Measurements from ENCODE around the gene SLC25A5. TPM values are rescaled to one million over a fixed set of nuclear protein-coding genes. Genes with fewer than 3 reads are reported as not detected.
"Not testable (repeated sequence)": the region's sequence is repeated elsewhere in the genome, so short reads cannot be mapped to it uniquely, and the experiment has no call there.

Gene SLC25A5
- total RNA-seq, 4 donors from 2014 or later: 226 to 449 (median 361) TPM

DNA sequence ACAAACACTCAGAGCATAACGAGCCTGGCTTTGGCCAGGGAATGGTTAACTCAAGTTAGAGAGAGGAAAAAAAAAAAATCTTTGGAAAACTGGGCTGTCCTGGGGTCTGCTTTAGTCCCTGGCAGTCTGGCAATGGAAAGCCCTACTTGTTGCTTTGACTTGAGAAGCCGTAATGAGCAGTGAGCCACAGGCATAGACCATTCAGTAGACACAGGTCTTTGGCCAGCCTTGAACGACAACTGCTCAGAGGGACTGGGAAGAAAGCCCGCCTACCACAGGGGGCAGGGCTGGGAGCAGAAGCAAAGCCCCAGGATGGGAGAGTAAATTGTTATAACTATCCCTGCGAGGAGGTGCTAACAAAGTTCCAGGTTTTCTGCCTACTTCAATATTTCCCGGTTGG lies 43.2 kb upstream of the SLC25A5 start:
- 70 to 93% methylated on average over 6 of the region's 6 CpGs for WGBS, 2 donors
- no peak for TF ChIP-seq POLR2A (IDR thresholded peaks at IDR 0.05)
- TF ChIP-seq, protein P1, sequence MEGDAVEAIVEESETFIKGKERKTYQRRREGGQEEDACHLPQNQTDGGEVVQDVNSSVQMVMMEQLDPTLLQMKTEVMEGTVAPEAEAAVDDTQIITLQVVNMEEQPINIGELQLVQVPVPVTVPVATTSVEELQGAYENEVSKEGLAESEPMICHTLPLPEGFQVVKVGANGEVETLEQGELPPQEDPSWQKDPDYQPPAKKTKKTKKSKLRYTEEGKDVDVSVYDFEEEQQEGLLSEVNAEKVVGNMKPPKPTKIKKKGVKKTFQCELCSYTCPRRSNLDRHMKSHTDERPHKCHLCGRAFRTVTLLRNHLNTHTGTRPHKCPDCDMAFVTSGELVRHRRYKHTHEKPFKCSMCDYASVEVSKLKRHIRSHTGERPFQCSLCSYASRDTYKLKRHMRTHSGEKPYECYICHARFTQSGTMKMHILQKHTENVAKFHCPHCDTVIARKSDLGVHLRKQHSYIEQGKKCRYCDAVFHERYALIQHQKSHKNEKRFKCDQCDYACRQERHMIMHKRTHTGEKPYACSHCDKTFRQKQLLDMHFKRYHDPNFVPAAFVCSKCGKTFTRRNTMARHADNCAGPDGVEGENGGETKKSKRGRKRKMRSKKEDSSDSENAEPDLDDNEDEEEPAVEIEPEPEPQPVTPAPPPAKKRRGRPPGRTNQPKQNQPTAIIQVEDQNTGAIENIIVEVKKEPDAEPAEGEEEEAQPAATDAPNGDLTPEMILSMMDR (IDR thresholded peaks at IDR 0.05): no peak
- DNase-seq (ENCODE audit: low spot score in 2 of 2): no peak
- intact Hi-C loops (cut with DNase I; ENCODE audit: low total_unique reads): no loop called here
- no peak overlapping the region for H3K4me3 ChIP-seq (ENCODE audit: low read depth, poor library complexity, severe bottlenecking)

DNA sequence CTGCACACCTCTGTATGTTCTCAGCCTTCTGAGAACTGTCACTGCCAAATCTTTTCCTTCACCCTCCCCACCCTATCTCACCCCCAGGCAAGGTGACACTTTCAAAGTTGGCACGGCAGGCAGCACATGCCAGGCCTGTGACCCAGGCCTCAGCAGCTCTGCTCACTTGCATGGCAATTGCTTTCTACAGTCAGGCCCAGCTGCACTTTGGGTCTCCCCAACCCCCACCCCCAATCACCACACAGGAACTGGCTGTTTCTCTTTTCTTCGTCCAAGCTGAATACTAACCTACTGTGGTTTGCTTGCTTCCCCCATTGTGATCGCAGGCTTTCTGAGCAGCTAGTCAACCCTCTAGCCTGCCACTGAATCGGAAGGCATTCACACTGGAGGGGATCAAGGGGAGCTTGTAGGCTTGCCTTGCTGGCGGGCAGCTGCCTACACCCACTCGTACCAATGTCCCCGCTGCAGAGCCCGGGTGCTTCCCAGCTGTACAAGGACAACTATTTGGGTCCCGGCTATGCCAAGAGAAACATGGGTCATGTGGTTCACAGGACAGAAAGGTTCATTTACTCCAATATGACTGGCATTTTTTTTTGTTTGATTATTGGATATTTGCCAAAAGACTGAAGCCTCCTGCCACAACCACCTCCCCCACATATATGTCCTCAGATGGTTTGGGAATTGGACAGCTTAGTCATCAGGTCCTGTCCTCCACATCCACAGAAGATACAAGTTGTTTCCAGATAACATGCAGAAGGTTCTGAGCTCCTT lies 41.0 kb upstream of the SLC25A5 start:
- intact Hi-C loops (cut with DNase I; ENCODE audit: low total_unique reads): no loop called here
- H3K4me3 ChIP-seq (ENCODE audit: low read depth, poor library complexity, severe bottlenecking): no peak overlapping the region
- TF ChIP-seq, protein P1 (IDR thresholded peaks at IDR 0.05): no peak
- no peak for TF ChIP-seq POLR2A (IDR thresholded peaks at IDR 0.05)
- WGBS, 2 donors: 71 to 81% methylated on average over 7 to 9 of the region's 9 CpGs
- DNase-seq (ENCODE audit: low spot score in 2 of 2): no peak

DNA sequence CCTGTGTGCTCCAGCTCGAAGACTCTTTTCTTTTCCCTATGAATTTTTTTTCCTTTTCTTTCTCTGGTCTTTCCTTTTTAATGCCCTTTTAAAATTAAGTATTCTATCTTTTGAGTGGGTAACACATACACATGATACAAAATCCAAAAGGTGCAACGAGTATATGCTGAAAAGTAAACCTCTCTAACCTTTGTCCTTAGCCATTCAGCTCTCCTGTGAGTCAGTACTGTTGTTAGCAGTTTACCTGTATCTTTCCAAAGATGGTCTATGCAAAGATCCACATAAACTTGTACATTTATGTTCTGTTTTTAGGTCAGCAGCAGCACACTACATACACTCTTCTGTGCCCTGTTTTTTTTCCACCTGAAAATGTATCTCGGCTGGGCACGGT lies 40.5 kb upstream of the SLC25A5 start:
- DNase-seq (ENCODE audit: low spot score in 2 of 2): no peak
- no peak overlapping the region for H3K4me3 ChIP-seq (ENCODE audit: low read depth, poor library complexity, severe bottlenecking)
- TF ChIP-seq POLR2A (IDR thresholded peaks at IDR 0.05): no peak
- TF ChIP-seq, protein P1 (IDR thresholded peaks at IDR 0.05): no peak
- WGBS, 2 donors: 82 to 85% methylated on average over 4 of the region's 4 CpGs
- intact Hi-C loops (cut with DNase I; ENCODE audit: low total_unique reads): no loop called here

DNA sequence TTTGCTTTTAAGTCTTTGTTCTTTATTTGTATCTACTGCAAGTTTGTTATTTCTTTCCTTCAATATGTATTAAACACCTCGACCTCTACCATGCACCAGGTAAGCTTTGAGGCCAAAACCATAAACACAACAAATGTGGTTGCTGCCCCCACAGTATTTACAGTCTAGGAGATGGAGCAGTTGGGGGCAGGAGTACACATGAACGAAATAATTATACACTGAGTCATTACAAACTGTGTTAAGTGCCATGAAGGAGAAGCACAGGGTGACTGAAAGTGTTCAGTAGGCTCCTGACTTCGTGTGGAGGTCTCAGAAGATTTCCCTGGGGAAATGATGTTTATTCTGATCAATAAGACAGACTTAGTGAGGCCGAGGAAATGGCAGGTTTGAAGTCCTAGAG lies 38.8 kb upstream of the SLC25A5 start:
- TF ChIP-seq, protein P1 (IDR thresholded peaks at IDR 0.05): no peak
- TF ChIP-seq POLR2A (IDR thresholded peaks at IDR 0.05): no peak
- intact Hi-C loops (cut with DNase I; ENCODE audit: low total_unique reads): no loop called here
- DNase-seq (ENCODE audit: low spot score in 2 of 2): peak in 1 of 2 donors; percentile 4
- WGBS, 2 donors: 45 to 68% methylated on average over 3 of the region's 4 CpGs
- H3K4me3 ChIP-seq (ENCODE audit: low read depth, poor library complexity, severe bottlenecking): no peak overlapping the region

DNA sequence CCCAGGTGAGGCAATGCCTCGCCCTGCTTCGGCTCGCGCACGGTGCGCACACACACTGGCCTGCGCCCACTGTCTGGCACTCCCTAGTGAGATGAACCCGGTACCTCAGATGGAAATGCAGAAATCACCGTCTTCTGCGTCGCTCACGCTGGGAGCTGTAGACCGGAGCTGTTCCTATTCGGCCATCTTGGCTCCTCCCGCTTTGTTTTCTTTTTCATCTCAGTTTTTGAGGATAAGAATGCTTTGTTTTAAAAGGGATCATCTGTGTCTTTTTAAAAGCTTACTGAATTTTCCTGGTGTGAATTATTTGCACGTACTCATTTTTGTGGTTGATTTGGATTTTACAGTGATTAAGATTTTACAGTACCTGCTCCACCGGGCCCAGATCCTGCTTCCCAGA lies 26.9 kb upstream of the SLC25A5 start:
- intact Hi-C loops (cut with DNase I; ENCODE audit: low total_unique reads); DNase-seq (ENCODE audit: low spot score in 2 of 2); H3K4me3 ChIP-seq (ENCODE audit: low read depth, poor library complexity, severe bottlenecking): not testable (repeated sequence)
- 73 to 87% methylated on average over 9 to 11 of the region's 17 CpGs for WGBS, 2 donors

DNA sequence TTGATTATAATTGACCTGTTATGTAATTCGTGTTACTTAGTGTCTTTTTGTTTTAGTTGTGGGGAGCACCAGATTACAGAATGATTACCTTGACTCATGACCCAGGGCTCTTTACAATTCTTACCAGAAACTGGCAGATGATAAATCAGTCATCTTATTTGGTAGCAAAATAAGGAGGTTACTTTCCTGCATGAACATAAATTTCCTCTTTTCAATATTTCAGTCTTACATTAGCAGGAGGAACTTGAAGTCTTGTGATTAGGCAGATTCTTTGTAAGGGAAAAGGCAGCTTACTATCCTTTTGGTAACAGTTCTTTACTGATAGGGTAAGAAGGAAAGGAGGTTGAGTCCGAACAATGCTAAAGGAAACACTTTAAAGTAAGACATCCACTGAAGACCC lies 26.0 kb upstream of the SLC25A5 start:
- 61 to 64% methylated on average over 2 of the region's 2 CpGs for WGBS, 2 donors
- intact Hi-C loops (cut with DNase I; ENCODE audit: low total_unique reads): no loop called here
- DNase-seq (ENCODE audit: low spot score in 2 of 2): no peak
- TF ChIP-seq, protein P1 (IDR thresholded peaks at IDR 0.05): no peak
- no peak overlapping the region for H3K4me3 ChIP-seq (ENCODE audit: low read depth, poor library complexity, severe bottlenecking)

Measured in lower leg skin (tissue), 4 donors.